SK-N-SH treated with all-trans-retinoic acid at 6 μM for 48 hours (cell line): Measurements from ENCODE around the gene CLIP1.

Experiments
- ATAC-seq: fragments of 200-7000 bp; cut with Tn5 transposase; 3 replicates; pipeline ENCODE4 v1.9.1; 2020; ENCODE audit warnings: mild to moderate bottlenecking, moderate library complexity
- ARNTL ChIP-seq: fragments of 450-650 bp; formaldehyde crosslinking; IDR thresholded peaks from 2 replicates; pipeline ENCODE4 v1.5.0; 2020; ENCODE audit warnings: low read depth, mild to moderate bottlenecking, moderate library complexity, borderline replicate concordance
- BACH2 ChIP-seq: fragments of 250-450 bp; sonication (Bioruptor Pico); IDR thresholded peaks from 2 replicates; pipeline ENCODE4 v1.9.0; 2021; ENCODE audit warnings: mild to moderate bottlenecking, borderline replicate concordance
- CSDC2 ChIP-seq: fragments of 250-450 bp; sonication (Bioruptor Pico); IDR thresholded peaks from 2 replicates; pipeline ENCODE4 v1.5.0; 2020; ENCODE audit warnings: mild to moderate bottlenecking, moderate library complexity
- ESRRG ChIP-seq: fragments of 250-450 bp; sonication (Bioruptor Pico); IDR thresholded peaks from 2 replicates; pipeline ENCODE4 v1.6.1; 2021; ENCODE audit warnings: mild to moderate bottlenecking
- GLIS3 ChIP-seq: fragments of 250-450 bp; sonication (Bioruptor Pico); IDR thresholded peaks from 2 replicates; pipeline ENCODE4 v1.5.0; 2020; ENCODE audit warnings: mild to moderate bottlenecking, moderate library complexity
- OSR1 ChIP-seq: fragments of 250-450 bp; sonication (Bioruptor Pico); IDR thresholded peaks from 2 replicates; pipeline ENCODE4 v1.8.0; 2022; ENCODE audit warnings: moderate library complexity, mild to moderate bottlenecking, inconsistent platforms
- PATZ1 ChIP-seq: fragments of 250-450 bp; sonication (Bioruptor Pico); IDR thresholded peaks from 2 replicates; pipeline ENCODE4 v1.8.0; 2020; ENCODE audit warnings: mild to moderate bottlenecking, moderate library complexity, borderline replicate concordance
- PPARA ChIP-seq: fragments of 250-450 bp; sonication (Bioruptor Pico); IDR thresholded peaks from 2 replicates; pipeline ENCODE4 v1.5.0; 2020; ENCODE audit warnings: mild to moderate bottlenecking, borderline replicate concordance
- RARB ChIP-seq: fragments of 250-450 bp; sonication (Bioruptor Pico); IDR thresholded peaks from 2 replicates; pipeline ENCODE4 v1.8.0; 2021; ENCODE audit warnings: mild to moderate bottlenecking, moderate library complexity
- SNAI2 ChIP-seq: fragments of 250-450 bp; sonication (Bioruptor Pico); IDR thresholded peaks from 2 replicates; pipeline ENCODE4 v1.5.0; 2020; ENCODE audit warnings: mild to moderate bottlenecking, moderate library complexity
- TCF4 ChIP-seq: fragments of 250-450 bp; sonication (Bioruptor Pico); IDR thresholded peaks from 2 replicates; pipeline ENCODE4 v1.8.0; 2021; ENCODE audit warnings: mild to moderate bottlenecking, moderate library complexity, borderline replicate concordance
- TOX ChIP-seq: fragments of 250-450 bp; sonication (Bioruptor Pico); IDR thresholded peaks from 2 replicates; pipeline ENCODE4 v1.8.0; 2021; ENCODE audit warnings: mild to moderate bottlenecking, moderate library complexity, borderline replicate concordance
- ZC3H10 ChIP-seq: fragments of 250-450 bp; sonication (Bioruptor Pico); IDR thresholded peaks from 2 replicates; pipeline ENCODE4 v1.5.1; 2021; ENCODE audit warnings: mild to moderate bottlenecking, moderate library complexity
- ZFP30 ChIP-seq: fragments of 450-650 bp; formaldehyde crosslinking; IDR thresholded peaks from 2 replicates; pipeline ENCODE4 v1.5.0; 2022; ENCODE audit warnings: mild to moderate bottlenecking, moderate library complexity
- ZNF565 ChIP-seq: fragments of 450-650 bp; formaldehyde crosslinking; conservative IDR thresholded peaks from 2 replicates; pipeline ENCODE4 v1.5.0; 2020; ENCODE audit warnings: low read depth, mild to moderate bottlenecking, moderate library complexity
- ZNF70 ChIP-seq: fragments of 450-650 bp; formaldehyde crosslinking; IDR thresholded peaks from 2 replicates; pipeline ENCODE4 v1.5.0; 2020; ENCODE audit warnings: mild to moderate bottlenecking, moderate library complexity
- ZNF8 ChIP-seq: fragments of 450-650 bp; formaldehyde crosslinking; IDR thresholded peaks from 2 replicates; pipeline ENCODE4 v1.5.0; 2020; ENCODE audit warnings: mild to moderate bottlenecking, moderate library complexity
- TF ChIP-seq, protein P1 (sequence below): fragments of 250-450 bp; sonication (Bioruptor Pico); IDR thresholded peaks from 2 replicates; pipeline ENCODE4 v1.5.1; 2021; ENCODE audit warnings: mild to moderate bottlenecking, moderate library complexity
- TF ChIP-seq, protein P2 (sequence below): fragments of 250-450 bp; sonication (Bioruptor Pico); IDR thresholded peaks from 2 replicates; pipeline ENCODE4 v1.5.0; 2020; ENCODE audit warnings: mild to moderate bottlenecking, moderate library complexity
- TF ChIP-seq, protein P3 (sequence below): fragments of 250-450 bp; sonication (Bioruptor Pico); IDR thresholded peaks from 2 replicates; pipeline ENCODE4 v1.5.1; 2020; ENCODE audit warnings: low read depth, mild to moderate bottlenecking, moderate library complexity

Gene CLIP1

GRCh38 chr12:122327494-122328385, 94.7 kb downstream of the CLIP1 start:
- TF ChIP-seq SNAI2 (CRISPR knock-in tag): no peak
- no peak for TF ChIP-seq ZC3H10 (CRISPR knock-in tag)
- TF ChIP-seq, protein P1, sequence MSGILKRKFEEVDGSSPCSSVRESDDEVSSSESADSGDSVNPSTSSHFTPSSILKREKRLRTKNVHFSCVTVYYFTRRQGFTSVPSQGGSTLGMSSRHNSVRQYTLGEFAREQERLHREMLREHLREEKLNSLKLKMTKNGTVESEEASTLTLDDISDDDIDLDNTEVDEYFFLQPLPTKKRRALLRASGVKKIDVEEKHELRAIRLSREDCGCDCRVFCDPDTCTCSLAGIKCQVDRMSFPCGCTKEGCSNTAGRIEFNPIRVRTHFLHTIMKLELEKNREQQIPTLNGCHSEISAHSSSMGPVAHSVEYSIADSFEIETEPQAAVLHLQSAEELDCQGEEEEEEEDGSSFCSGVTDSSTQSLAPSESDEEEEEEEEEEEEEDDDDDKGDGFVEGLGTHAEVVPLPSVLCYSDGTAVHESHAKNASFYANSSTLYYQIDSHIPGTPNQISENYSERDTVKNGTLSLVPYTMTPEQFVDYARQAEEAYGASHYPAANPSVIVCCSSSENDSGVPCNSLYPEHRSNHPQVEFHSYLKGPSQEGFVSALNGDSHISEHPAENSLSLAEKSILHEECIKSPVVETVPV (CRISPR knock-in tag): no peak
- no peak for TF ChIP-seq ARNTL (CRISPR knock-in tag)
- no peak for TF ChIP-seq ESRRG (CRISPR knock-in tag)
- TF ChIP-seq CSDC2 (CRISPR knock-in tag): no peak
- no peak for TF ChIP-seq GLIS3 (CRISPR knock-in tag)
- TF ChIP-seq RARB (CRISPR knock-in tag): no peak
- TF ChIP-seq, protein P2, sequence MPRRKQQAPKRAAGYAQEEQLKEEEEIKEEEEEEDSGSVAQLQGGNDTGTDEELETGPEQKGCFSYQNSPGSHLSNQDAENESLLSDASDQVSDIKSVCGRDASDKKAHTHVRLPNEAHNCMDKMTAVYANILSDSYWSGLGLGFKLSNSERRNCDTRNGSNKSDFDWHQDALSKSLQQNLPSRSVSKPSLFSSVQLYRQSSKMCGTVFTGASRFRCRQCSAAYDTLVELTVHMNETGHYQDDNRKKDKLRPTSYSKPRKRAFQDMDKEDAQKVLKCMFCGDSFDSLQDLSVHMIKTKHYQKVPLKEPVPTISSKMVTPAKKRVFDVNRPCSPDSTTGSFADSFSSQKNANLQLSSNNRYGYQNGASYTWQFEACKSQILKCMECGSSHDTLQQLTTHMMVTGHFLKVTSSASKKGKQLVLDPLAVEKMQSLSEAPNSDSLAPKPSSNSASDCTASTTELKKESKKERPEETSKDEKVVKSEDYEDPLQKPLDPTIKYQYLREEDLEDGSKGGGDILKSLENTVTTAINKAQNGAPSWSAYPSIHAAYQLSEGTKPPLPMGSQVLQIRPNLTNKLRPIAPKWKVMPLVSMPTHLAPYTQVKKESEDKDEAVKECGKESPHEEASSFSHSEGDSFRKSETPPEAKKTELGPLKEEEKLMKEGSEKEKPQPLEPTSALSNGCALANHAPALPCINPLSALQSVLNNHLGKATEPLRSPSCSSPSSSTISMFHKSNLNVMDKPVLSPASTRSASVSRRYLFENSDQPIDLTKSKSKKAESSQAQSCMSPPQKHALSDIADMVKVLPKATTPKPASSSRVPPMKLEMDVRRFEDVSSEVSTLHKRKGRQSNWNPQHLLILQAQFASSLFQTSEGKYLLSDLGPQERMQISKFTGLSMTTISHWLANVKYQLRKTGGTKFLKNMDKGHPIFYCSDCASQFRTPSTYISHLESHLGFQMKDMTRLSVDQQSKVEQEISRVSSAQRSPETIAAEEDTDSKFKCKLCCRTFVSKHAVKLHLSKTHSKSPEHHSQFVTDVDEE (CRISPR knock-in tag): no peak
- TF ChIP-seq PPARA (CRISPR knock-in tag): no peak
- ATAC-seq: no peak

- ATAC-seq: no peak
- TF ChIP-seq BACH2 (no peak), ZFP30 (no peak), ZNF565 (CRISPR knock-in tag) (no peak), OSR1 (CRISPR knock-in tag) (no peak), RARB (CRISPR knock-in tag) (no peak)
- TF ChIP-seq, protein P1 (CRISPR knock-in tag): no peak
- TF ChIP-seq, all 23 proteins: peak for 0
Measured at GRCh38 chr12:122327014-122327413, 95.5 kb downstream of the CLIP1 start.

GRCh38 chr12:122326586-122326985, 95.9 kb downstream of the CLIP1 start:
- no peak for ATAC-seq
- no peak for TF ChIP-seq ZNF8 (CRISPR knock-in tag)
- no peak for TF ChIP-seq ZNF70 (CRISPR knock-in tag)
- no peak for TF ChIP-seq PATZ1 (CRISPR knock-in tag)
- no peak for TF ChIP-seq OSR1 (CRISPR knock-in tag)
- TF ChIP-seq ESRRG (CRISPR knock-in tag): no peak
- no peak for TF ChIP-seq GLIS3 (CRISPR knock-in tag)
- no peak for TF ChIP-seq PPARA (CRISPR knock-in tag)
- TF ChIP-seq ZFP30: no peak
- no peak for TF ChIP-seq ZNF565 (CRISPR knock-in tag)
- no peak for TF ChIP-seq CSDC2 (CRISPR knock-in tag)
- TF ChIP-seq ZC3H10 (CRISPR knock-in tag): no peak
- no peak for TF ChIP-seq RARB (CRISPR knock-in tag)
- TF ChIP-seq, protein P1 (CRISPR knock-in tag): no peak
- no peak for TF ChIP-seq TCF4 (CRISPR knock-in tag)
- TF ChIP-seq, protein P3, sequence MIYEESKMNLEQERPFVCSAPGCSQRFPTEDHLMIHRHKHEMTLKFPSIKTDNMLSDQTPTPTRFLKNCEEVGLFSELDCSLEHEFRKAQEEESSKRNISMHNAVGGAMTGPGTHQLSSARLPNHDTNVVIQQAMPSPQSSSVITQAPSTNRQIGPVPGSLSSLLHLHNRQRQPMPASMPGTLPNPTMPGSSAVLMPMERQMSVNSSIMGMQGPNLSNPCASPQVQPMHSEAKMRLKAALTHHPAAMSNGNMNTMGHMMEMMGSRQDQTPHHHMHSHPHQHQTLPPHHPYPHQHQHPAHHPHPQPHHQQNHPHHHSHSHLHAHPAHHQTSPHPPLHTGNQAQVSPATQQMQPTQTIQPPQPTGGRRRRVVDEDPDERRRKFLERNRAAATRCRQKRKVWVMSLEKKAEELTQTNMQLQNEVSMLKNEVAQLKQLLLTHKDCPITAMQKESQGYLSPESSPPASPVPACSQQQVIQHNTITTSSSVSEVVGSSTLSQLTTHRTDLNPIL (CRISPR knock-in tag): no peak
- no peak for TF ChIP-seq TOX
- TF ChIP-seq, protein P2 (CRISPR knock-in tag): no peak
